Effector memory CD4-positive, alpha-beta T cell (primary cell): ENCODE measurements around the gene ADAMTS17.

Source experiments
- DNase-seq, 3 donors: peaks; one replicate each; pipeline ENCODE4 v3.0.0-alpha.2; 2020
- H3K27ac ChIP-seq: 2 replicates; pipeline ENCODE4 v1.7.0; 2013; ENCODE audit warnings: mild to moderate bottlenecking, low read length, moderate library complexity; ENCODE audit not compliant: insufficient read depth, poor library complexity, severe bottlenecking
- H3K27me3 ChIP-seq: replicated peaks from 2 replicates; pipeline ENCODE4 v1.7.0; 2013; ENCODE audit warnings: mild to moderate bottlenecking, low read length; ENCODE audit not compliant: insufficient read depth, control insufficient read depth, poor library complexity, severe bottlenecking
- H3K36me3 ChIP-seq: 2 replicates; pipeline ENCODE4 v1.7.0; 2013; ENCODE audit warnings: mild to moderate bottlenecking, low read length, moderate library complexity; ENCODE audit not compliant: control insufficient read depth, insufficient read depth
- H3K4me1 ChIP-seq: 2 replicates; pipeline ENCODE4 v1.7.0; 2013; ENCODE audit warnings: low read length, mild to moderate bottlenecking; ENCODE audit not compliant: control insufficient read depth, insufficient read depth, poor library complexity, severe bottlenecking
- H3K4me3 ChIP-seq: 2 replicates; pipeline ENCODE4 v1.7.0; 2013; ENCODE audit warnings: low read length, low read depth, mild to moderate bottlenecking; ENCODE audit not compliant: insufficient read depth, poor library complexity, severe bottlenecking
- H3K9me3 ChIP-seq: 2 replicates; pipeline ENCODE4 v1.7.0; 2013; ENCODE audit warnings: mild to moderate bottlenecking, low read length, moderate library complexity; ENCODE audit not compliant: control insufficient read depth

Gene ADAMTS17

GRCh38 chr15:99977929-99978328, 363.8 kb downstream of the ADAMTS17 start:
- H3K27me3 ChIP-seq = no peaks in the 10 kb centered on the region
- DNase-seq = no peak

GRCh38 chr15:99976811-99977271, 364.9 kb downstream of the ADAMTS17 start:
- Histone ChIP-seq H3K4me1 (no peaks in the 10 kb centered on the region), H3K27ac (no peak overlapping the region), H3K9me3 (no peaks in the 10 kb centered on the region), H3K27me3 (no peaks in the 10 kb centered on the region), H3K36me3 (no peaks in the 10 kb centered on the region), H3K4me3 (no peak overlapping the region)
- DNase-seq = no peak

More at GRCh38 chr15:99977929-99978328, 363.8 kb downstream of the ADAMTS17 start:
- H3K27ac ChIP-seq = no peak overlapping the region
- no peaks in the 10 kb centered on the region for H3K4me1 ChIP-seq
- no peaks in the 10 kb centered on the region for H3K36me3 ChIP-seq
- H3K9me3 ChIP-seq = no peaks in the 10 kb centered on the region
- H3K4me3 ChIP-seq = no peak overlapping the region

- no peak overlapping the region for H3K27ac ChIP-seq
- no peaks in the 10 kb centered on the region for H3K27me3 ChIP-seq
- no peaks in the 10 kb centered on the region for H3K4me1 ChIP-seq
- no peak for DNase-seq
- no peak overlapping the region for H3K4me3 ChIP-seq
- no peaks in the 10 kb centered on the region for H3K9me3 ChIP-seq
- no peaks in the 10 kb centered on the region for H3K36me3 ChIP-seq
Observed at GRCh38 chr15:99976000-99976399, 365.8 kb downstream of the ADAMTS17 start.

- Histone ChIP-seq H3K9me3 (no peaks in the 10 kb centered on the region), H3K27me3 (no peaks in the 10 kb centered on the region), H3K4me3 (no peak overlapping the region), H3K27ac (no peak overlapping the region), H3K4me1 (no peaks in the 10 kb centered on the region), H3K36me3 (no peaks in the 10 kb centered on the region)
- DNase-seq = no peak
Observed at GRCh38 chr15:99974246-99974645, 367.5 kb downstream of the ADAMTS17 start.

GRCh38 chr15:99973351-99973750, 368.4 kb downstream of the ADAMTS17 start:
- no peaks in the 10 kb centered on the region for H3K9me3 ChIP-seq
- no peaks in the 10 kb centered on the region for H3K4me1 ChIP-seq
- H3K27me3 ChIP-seq = no peaks in the 10 kb centered on the region
- DNase-seq = no peak
- H3K4me3 ChIP-seq = no peak overlapping the region
- no peak overlapping the region for H3K27ac ChIP-seq
- no peaks in the 10 kb centered on the region for H3K36me3 ChIP-seq

GRCh38 chr15:99970891-99971430, 370.8 kb downstream of the ADAMTS17 start:
- H3K9me3 ChIP-seq = no peaks in the 10 kb centered on the region
- no peaks in the 10 kb centered on the region for H3K27me3 ChIP-seq
- no peak overlapping the region for H3K27ac ChIP-seq
- H3K4me1 ChIP-seq = no peaks in the 10 kb centered on the region
- DNase-seq = no peak
- H3K4me3 ChIP-seq = no peak overlapping the region
- no peaks in the 10 kb centered on the region for H3K36me3 ChIP-seq

GRCh38 chr15:99969261-99969920, 372.4 kb downstream of the ADAMTS17 start:
- DNase-seq = no peak
- no peaks in the 10 kb centered on the region for H3K36me3 ChIP-seq
- H3K4me3 ChIP-seq = no peak overlapping the region
- H3K27ac ChIP-seq = no peak overlapping the region
- no peaks in the 10 kb centered on the region for H3K4me1 ChIP-seq
- H3K27me3 ChIP-seq = no peaks in the 10 kb centered on the region
- no peaks in the 10 kb centered on the region for H3K9me3 ChIP-seq

GRCh38 chr15:99967841-99968371, 373.9 kb downstream of the ADAMTS17 start:
- H3K9me3 ChIP-seq = no peaks in the 10 kb centered on the region
- no peaks in the 10 kb centered on the region for H3K27me3 ChIP-seq
- no peak overlapping the region for H3K4me3 ChIP-seq
- no peak for DNase-seq
- no peaks in the 10 kb centered on the region for H3K4me1 ChIP-seq
- H3K36me3 ChIP-seq = no peaks in the 10 kb centered on the region
- no peak overlapping the region for H3K27ac ChIP-seq

GRCh38 chr15:99966815-99967214, 375.0 kb downstream of the ADAMTS17 start:
- no peaks in the 10 kb centered on the region for H3K36me3 ChIP-seq
- H3K27ac ChIP-seq = no peak overlapping the region
- DNase-seq = no peak
- H3K27me3 ChIP-seq = no peaks in the 10 kb centered on the region
- no peaks in the 10 kb centered on the region for H3K4me1 ChIP-seq
- no peak overlapping the region for H3K4me3 ChIP-seq
- H3K9me3 ChIP-seq = no peaks in the 10 kb centered on the region

- H3K4me1 ChIP-seq = no peaks in the 10 kb centered on the region
- no peaks in the 10 kb centered on the region for H3K36me3 ChIP-seq
- no peak for DNase-seq
- H3K27me3 ChIP-seq = no peaks in the 10 kb centered on the region
- no peaks in the 10 kb centered on the region for H3K9me3 ChIP-seq
- H3K4me3 ChIP-seq = no peak overlapping the region
- no peak overlapping the region for H3K27ac ChIP-seq
Observed at GRCh38 chr15:99965376-99965775, 376.4 kb downstream of the ADAMTS17 start.
